HepG2 (cell line): ENCODE measurements around the gene MYO7A. TPM values are rescaled to one million over a fixed set of nuclear protein-coding genes. Genes with fewer than 3 reads are reported as not detected.

Experiments used
- FOXP1 ChIP-seq, 2 experiments: fragments of 450-650 bp in 1 of 2; IDR thresholded peaks; 2 replicates each; pipeline ENCODE4 v1.6.1; 2017 to 2018; ENCODE audit warnings: antibody characterized with exemption in 1 of 2
- HMGXB4 ChIP-seq, 2 experiments: sonication (generic) in 1 of 2; formaldehyde crosslinking in 1 of 2; IDR thresholded peaks; 2 replicates each; pipeline versions ENCODE4 v1.4.0 to v1.6.1; 2018 to 2020; ENCODE audit warnings: missing genetic modification reagents in 2 of 2, borderline replicate concordance in 1 of 2, low read depth in 1 of 2, mild to moderate bottlenecking in 1 of 2, missing biosample characterization in 1 of 2
- HNF4G ChIP-seq, 2 experiments: sonication (generic) in 1 of 2; formaldehyde crosslinking in 1 of 2; IDR thresholded peaks; 2 replicates each; pipeline versions ENCODE4 v1.4.0 to v1.6.1; 2011 to 2020; ENCODE audit warnings: borderline replicate concordance in 2 of 2, low read depth in 2 of 2, mild to moderate bottlenecking in 2 of 2, low read length in 1 of 2, missing genetic modification reagents in 1 of 2, moderate library complexity in 1 of 2
- MTA1 ChIP-seq: sonication (generic); formaldehyde crosslinking; IDR thresholded peaks from 2 replicates; pipeline ENCODE4 v1.4.0; 2020; ENCODE audit warnings: missing genetic modification reagents, mild to moderate bottlenecking, borderline replicate concordance
- RBM39 ChIP-seq: fragments of 200-400 bp; formaldehyde crosslinking; IDR thresholded peaks from one replicate; pipeline ENCODE4 v1.6.1; 2018; ENCODE audit warnings: antibody characterized with exemption, mild to moderate bottlenecking, low read depth, low read length; ENCODE audit not compliant: poor library complexity, severe bottlenecking
- THAP11 ChIP-seq: IDR thresholded peaks from 2 replicates; pipeline ENCODE4 v1.6.1; 2016; ENCODE audit warnings: missing biosample characterization, missing genetic modification reagents
- TOE1 ChIP-seq: sonication (generic); formaldehyde crosslinking; IDR thresholded peaks from 2 replicates; pipeline ENCODE4 v1.4.0; 2020; ENCODE audit warnings: mild to moderate bottlenecking, missing genetic modification reagents
- ZBTB7B ChIP-seq: sonication (generic); formaldehyde crosslinking; IDR thresholded peaks from 2 replicates; pipeline ENCODE4 v1.4.0; 2020; ENCODE audit warnings: missing genetic modification reagents
- ZNF180 ChIP-seq: sonication (generic); formaldehyde crosslinking; IDR thresholded peaks from 2 replicates; pipeline ENCODE4 v1.4.0; 2020; ENCODE audit warnings: low read depth, missing genetic modification reagents, borderline replicate concordance
- ZNF792 ChIP-seq: IDR thresholded peaks from 2 replicates; pipeline ENCODE4 v1.6.1; 2016
- polyA plus RNA-seq, 8 experiments: library from polyadenylated mRNA; depleted of rRNA in 3 of 8; stranded (reverse) in 7 of 8; unstranded in 1 of 8; fragments of >200 nt; fragmentation: Illumina TruSeq in 4 of 8; extraction: Trizol in 4 of 8; gene quantifications; 2 replicates each; pipeline versions ENCODE4 v1.2.1 to v1.2.3, GENCODE V29; 2011 to 2016; ENCODE audit warnings: low read depth in 4 of 8, missing spikeins in 1 of 8, mixed read lengths in 1 of 8; ENCODE audit not compliant: insufficient read depth in 1 of 8
- total RNA-seq, 5 experiments: library from RNA; depleted of rRNA; stranded (reverse); fragments of >200 nt; fragmentation: Illumina TruSeq; extraction: Trizol; gene quantifications; 2 replicates each; pipeline ENCODE4 v1.2.3, GENCODE V29; 2016; ENCODE audit warnings: low read depth in 1 of 5
- TF ChIP-seq, protein P1 (sequence below): sonication (generic); formaldehyde crosslinking; IDR thresholded peaks from 2 replicates; pipeline ENCODE4 v1.4.0; 2020; ENCODE audit warnings: low read depth, mild to moderate bottlenecking, missing genetic modification reagents
- TF ChIP-seq, protein P2 (sequence below): sonication (generic); formaldehyde crosslinking; IDR thresholded peaks from 2 replicates; pipeline ENCODE4 v1.8.0; 2022; ENCODE audit warnings: mild to moderate bottlenecking, missing genetic modification reagents, borderline replicate concordance
- TF ChIP-seq, protein P3 (sequence below): sonication (generic); formaldehyde crosslinking; IDR thresholded peaks from 2 replicates; pipeline ENCODE4 v1.9.0; 2021; ENCODE audit warnings: mild to moderate bottlenecking, missing genetic modification reagents

MYO7A gene
- total and polyA plus RNA-seq, 2 of the 13 experiments (the other 11 are each of a cell fraction or from before 2014, with no cell fraction given) = 7.5 to 10.0 TPM

GRCh38 chr11:77127920-77128691 lies at the start of gene MYO7A (continued):
- TF ChIP-seq, protein P1, sequence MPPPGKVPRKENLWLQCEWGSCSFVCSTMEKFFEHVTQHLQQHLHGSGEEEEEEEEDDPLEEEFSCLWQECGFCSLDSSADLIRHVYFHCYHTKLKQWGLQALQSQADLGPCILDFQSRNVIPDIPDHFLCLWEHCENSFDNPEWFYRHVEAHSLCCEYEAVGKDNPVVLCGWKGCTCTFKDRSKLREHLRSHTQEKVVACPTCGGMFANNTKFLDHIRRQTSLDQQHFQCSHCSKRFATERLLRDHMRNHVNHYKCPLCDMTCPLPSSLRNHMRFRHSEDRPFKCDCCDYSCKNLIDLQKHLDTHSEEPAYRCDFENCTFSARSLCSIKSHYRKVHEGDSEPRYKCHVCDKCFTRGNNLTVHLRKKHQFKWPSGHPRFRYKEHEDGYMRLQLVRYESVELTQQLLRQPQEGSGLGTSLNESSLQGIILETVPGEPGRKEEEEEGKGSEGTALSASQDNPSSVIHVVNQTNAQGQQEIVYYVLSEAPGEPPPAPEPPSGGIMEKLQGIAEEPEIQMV (CRISPR knock-in tag) = no peak
- TF ChIP-seq RBM39 = peak; percentile 46
- peak; percentile 48; the same call in 1 of the 2 replicates for TF ChIP-seq THAP11 (CRISPR knock-in tag)
- TF ChIP-seq ZBTB7B (CRISPR knock-in tag) = 0 out of 2 replicates have a peak, but pooled peaks have one; percentile 47
- no peak for TF ChIP-seq TOE1 (CRISPR knock-in tag)
- TF ChIP-seq HMGXB4 (CRISPR knock-in tag; IDR thresholded peaks at IDR 0.05; ENCODE audit: borderline replicate concordance in 1 of 2, low read depth in 1 of 2) = 0 out of 4 replicates have a peak, but pooled peaks of 1 of the 2 experiments have one; percentile 22
- TF ChIP-seq, protein P2, sequence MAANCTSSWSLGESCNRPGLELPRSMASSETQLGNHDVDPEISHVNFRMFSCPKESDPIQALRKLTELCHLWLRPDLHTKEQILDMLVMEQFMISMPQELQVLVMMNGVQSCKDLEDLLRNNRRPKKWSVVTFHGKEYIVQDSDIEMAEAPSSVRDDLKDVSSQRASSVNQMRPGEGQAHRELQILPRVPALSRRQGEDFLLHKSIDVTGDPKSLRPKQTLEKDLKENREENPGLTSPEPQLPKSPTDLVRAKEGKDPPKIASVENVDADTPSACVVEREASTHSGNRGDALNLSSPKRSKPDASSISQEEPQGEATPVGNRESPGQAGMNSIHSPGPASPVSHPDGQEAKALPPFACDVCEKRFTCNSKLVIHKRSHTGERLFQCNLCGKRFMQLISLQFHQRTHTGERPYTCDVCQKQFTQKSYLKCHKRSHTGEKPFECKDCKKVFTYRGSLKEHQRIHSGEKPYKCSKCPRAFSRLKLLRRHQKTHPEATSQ (CRISPR knock-in tag) = no peak
- TF ChIP-seq ZNF180 (CRISPR knock-in tag) = no peak
- TF ChIP-seq MTA1 (CRISPR knock-in tag) = peak; percentile 72; the same call in 1 of the 2 replicates
- TF ChIP-seq HNF4G (IDR thresholded peaks at IDR 0.05; ENCODE audit: borderline replicate concordance, low read depth, low read length) = no peak
- TF ChIP-seq HNF4G (CRISPR knock-in tag; IDR thresholded peaks at IDR 0.05; ENCODE audit: borderline replicate concordance, low read depth) = 0 out of 2 replicates have a peak, but pooled peaks have one; percentile 50
- TF ChIP-seq ZNF792 = peak; percentile 80; the same call in 1 of the 2 replicates
- TF ChIP-seq, protein P3, sequence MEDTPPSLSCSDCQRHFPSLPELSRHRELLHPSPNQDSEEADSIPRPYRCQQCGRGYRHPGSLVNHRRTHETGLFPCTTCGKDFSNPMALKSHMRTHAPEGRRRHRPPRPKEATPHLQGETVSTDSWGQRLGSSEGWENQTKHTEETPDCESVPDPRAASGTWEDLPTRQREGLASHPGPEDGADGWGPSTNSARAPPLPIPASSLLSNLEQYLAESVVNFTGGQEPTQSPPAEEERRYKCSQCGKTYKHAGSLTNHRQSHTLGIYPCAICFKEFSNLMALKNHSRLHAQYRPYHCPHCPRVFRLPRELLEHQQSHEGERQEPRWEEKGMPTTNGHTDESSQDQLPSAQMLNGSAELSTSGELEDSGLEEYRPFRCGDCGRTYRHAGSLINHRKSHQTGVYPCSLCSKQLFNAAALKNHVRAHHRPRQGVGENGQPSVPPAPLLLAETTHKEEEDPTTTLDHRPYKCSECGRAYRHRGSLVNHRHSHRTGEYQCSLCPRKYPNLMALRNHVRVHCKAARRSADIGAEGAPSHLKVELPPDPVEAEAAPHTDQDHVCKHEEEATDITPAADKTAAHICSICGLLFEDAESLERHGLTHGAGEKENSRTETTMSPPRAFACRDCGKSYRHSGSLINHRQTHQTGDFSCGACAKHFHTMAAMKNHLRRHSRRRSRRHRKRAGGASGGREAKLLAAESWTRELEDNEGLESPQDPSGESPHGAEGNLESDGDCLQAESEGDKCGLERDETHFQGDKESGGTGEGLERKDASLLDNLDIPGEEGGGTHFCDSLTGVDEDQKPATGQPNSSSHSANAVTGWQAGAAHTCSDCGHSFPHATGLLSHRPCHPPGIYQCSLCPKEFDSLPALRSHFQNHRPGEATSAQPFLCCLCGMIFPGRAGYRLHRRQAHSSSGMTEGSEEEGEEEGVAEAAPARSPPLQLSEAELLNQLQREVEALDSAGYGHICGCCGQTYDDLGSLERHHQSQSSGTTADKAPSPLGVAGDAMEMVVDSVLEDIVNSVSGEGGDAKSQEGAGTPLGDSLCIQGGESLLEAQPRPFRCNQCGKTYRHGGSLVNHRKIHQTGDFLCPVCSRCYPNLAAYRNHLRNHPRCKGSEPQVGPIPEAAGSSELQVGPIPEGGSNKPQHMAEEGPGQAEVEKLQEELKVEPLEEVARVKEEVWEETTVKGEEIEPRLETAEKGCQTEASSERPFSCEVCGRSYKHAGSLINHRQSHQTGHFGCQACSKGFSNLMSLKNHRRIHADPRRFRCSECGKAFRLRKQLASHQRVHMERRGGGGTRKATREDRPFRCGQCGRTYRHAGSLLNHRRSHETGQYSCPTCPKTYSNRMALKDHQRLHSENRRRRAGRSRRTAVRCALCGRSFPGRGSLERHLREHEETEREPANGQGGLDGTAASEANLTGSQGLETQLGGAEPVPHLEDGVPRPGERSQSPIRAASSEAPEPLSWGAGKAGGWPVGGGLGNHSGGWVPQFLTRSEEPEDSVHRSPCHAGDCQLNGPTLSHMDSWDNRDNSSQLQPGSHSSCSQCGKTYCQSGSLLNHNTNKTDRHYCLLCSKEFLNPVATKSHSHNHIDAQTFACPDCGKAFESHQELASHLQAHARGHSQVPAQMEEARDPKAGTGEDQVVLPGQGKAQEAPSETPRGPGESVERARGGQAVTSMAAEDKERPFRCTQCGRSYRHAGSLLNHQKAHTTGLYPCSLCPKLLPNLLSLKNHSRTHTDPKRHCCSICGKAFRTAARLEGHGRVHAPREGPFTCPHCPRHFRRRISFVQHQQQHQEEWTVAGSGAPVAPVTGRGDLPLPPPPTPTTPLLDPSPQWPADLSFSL = no peak
- no peak for TF ChIP-seq FOXP1 (IDR thresholded peaks at IDR 0.05)
- TF ChIP-seq FOXP1 (CRISPR knock-in tag; IDR thresholded peaks at IDR 0.05) = 0 out of 2 replicates have a peak, but pooled peaks have one; percentile 39
